C1 segment of cervical spinal cord (tissue), 14 donors: ENCODE data around the gene USF1.
A peak's percentile ranks its signal among the peaks of the same experiment; 100 is the strongest.

Source experiments
- DNase-seq, 14 donors: peaks; one replicate each; lab custom pipeline; 2025; lab: John Stamatoyannopoulos, UW

USF1 gene, protein sequence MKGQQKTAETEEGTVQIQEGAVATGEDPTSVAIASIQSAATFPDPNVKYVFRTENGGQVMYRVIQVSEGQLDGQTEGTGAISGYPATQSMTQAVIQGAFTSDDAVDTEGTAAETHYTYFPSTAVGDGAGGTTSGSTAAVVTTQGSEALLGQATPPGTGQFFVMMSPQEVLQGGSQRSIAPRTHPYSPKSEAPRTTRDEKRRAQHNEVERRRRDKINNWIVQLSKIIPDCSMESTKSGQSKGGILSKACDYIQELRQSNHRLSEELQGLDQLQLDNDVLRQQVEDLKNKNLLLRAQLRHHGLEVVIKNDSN

DNA sequence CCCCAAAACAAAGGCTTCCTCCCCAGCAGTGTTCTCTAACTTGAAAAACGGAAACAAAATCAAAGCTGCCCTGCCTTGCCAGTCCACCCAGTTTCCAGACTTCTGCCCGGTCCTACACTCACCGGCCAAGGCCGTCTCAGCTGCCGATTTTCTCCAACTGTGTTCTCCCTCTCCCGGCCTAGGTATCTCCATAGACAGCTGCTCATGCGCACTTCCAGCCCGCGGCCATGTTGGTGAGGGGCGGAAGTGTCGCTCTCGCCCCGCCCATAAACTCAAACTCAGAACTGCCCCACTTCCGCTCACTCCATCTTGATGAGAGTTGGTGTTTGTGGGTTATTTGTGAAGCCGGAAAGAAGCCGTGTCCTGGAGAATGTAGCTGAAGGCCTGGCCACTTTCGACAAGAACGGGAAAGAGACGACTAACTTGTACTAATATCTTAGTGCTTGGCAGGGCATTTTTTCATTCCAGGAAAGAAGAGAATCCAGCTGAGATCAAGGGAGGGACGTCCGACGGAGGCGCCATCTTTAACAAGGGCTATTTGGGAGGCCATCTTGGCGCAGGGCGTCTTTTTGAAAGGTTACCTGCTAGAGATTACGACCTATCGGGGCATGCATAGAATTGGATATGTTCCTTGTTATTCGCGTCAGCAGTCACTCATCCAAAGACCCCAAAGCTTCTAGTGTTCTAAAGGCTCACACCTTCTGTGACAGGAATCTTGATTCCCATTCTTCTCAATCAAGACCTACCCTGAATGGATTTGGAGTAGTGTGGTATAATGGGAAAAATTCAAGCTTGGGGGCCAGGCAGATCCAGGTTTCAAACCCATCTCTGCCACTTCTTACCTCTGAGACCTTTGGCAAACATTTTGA lies at the start of gene USF1:
USF1 (minus strand) TSS at position 242 of the 869 bp plus-strand sequence. CDS start 2,702 bp downstream, outside the sequence.
- peak; percentile 65 to 95 (median 92) for DNase-seq

GRCh38 chr1:161095230-161095629 lies 49.5 kb upstream of the USF1 start:
- DNase-seq: no peak

GRCh38 chr1:161094481-161094880 lies 48.7 kb upstream of the USF1 start:
- no peak for DNase-seq

DNA sequence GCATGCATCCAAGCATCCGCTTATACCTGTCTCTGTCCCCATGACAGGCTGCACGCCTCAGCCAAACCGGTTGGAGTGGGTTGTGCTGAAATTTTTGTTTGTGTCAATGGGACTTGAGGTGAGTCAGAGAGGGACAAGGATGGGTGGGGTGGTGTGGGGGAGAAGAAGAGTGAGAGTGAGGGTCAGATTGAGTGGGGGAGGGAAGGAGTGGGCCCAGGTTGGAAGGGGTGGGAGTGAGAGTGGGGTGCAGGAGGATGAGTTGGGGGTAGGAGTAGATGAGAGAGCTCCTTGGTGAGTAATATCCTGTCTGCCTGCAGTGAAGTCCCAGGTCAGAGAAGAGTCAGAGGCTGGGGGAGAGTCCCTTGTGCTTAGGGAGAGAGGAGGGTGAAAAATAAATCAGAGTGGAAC lies 46.8 kb upstream of the USF1 start:
- DNase-seq: no peak

DNA sequence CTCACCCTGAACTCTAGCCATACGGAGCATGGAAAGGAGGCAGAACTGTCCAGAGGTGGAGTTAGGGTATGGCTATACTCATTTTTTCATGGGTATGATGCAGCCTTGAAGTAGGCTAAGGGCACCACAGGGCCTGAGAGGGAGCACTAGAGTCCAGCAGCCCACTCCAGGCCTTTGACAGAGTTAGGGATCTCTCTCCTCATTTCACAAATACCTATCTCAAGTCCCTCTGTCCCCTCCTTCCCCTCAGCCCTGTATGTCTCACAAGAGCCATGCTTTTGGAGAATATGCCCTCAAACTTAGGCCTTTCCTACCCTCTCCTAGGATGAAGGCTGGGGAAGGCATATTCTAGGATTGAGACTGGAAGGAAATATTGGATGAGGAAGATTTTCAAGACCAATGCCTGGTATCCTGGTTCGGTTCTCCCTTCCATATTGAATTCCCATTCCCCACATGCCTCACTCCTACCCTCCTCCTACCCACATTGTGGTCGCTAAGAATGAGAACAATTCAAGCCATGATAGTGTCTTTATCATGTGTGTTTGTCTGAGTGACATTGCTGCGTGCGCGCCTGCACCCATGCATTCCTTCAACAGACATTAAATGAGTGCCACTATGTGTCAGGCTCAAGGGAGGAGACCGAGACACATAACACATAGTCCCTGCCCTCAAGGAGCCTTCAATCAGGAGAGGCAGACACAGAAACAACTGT lies 46.2 kb upstream of the USF1 start:
- no peak for DNase-seq

DNA sequence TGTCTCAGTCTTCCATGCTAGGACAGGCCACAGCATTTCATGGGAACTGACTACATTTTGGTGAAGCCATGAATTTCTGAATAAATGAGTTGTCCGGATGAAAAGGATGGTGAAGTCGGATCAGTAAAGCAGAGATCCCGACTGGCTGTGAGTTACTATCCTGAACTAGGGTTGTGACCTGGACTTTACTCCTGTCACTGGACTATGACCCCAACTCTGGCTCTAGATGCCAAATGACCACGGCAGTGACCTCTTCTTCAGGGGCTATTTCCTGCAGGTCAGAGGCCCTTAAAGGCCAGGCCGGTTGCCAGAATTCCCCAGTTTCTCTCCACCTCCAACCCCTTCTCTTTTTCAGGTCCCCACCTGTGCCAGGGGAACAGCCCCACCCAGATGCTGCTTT lies 45.3 kb upstream of the USF1 start:
- DNase-seq: no peak

DNA sequence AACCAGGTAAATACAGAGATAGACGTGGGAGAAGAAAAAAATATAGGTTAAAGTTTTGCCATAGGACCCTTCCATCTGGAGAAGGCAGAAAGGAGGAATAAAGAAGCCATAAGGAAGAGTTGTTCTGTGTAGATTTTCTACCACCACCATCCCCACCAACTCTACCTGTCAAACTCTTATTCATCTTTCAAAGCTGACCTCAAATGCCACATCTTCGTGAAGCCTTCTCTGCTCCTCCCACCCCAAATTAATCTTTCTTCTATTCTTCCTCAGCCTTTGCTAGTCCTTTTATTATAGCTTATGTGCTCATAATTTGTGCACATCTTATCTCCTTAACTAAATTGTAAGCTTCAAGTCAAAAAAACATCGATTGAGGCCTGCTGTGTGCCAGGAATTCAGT lies 44.8 kb upstream of the USF1 start:
- DNase-seq: no peak

GRCh38 chr1:161089938-161090337 lies 44.2 kb upstream of the USF1 start:
- DNase-seq: no peak

- DNase-seq: no peak
These were observed 43.6 kb upstream of the USF1 start, which contains the start of gene NECTIN4 for GRCh38 chr1:161089251-161089924. Gene NECTIN4, minus strand, starts transcription at chr1:161089558. Its CDS starts 262 bp downstream, at chr1:161089296.

GRCh38 chr1:161088587-161089110 lies 42.9 kb upstream of the USF1 start:
- no peak for DNase-seq

- DNase-seq: no peak
These were observed 40.7 kb upstream of the USF1 start for GRCh38 chr1:161086457-161086856.

DNA sequence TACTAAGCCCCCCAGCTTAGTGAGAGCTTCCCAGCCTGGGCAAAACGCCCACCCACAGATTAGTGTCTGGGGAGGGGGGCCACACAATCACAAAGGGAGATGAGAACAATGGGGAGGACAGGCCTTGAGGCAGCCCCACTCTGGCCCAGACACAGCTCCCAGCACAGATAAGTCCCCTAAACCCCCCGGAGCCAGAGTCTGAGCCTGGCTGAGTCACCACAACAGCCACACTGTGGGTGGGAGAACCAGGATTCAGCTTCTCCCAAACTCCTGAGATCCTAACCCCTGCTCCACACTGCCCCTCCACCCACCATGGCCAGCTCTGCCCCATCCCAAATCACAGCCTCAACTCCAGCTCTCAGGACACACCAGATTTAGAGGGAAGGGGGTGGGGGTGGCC lies 39.4 kb upstream of the USF1 start:
- no peak for DNase-seq

GRCh38 chr1:161084597-161084988 lies 38.8 kb upstream of the USF1 start:
- DNase-seq: no peak

DNA sequence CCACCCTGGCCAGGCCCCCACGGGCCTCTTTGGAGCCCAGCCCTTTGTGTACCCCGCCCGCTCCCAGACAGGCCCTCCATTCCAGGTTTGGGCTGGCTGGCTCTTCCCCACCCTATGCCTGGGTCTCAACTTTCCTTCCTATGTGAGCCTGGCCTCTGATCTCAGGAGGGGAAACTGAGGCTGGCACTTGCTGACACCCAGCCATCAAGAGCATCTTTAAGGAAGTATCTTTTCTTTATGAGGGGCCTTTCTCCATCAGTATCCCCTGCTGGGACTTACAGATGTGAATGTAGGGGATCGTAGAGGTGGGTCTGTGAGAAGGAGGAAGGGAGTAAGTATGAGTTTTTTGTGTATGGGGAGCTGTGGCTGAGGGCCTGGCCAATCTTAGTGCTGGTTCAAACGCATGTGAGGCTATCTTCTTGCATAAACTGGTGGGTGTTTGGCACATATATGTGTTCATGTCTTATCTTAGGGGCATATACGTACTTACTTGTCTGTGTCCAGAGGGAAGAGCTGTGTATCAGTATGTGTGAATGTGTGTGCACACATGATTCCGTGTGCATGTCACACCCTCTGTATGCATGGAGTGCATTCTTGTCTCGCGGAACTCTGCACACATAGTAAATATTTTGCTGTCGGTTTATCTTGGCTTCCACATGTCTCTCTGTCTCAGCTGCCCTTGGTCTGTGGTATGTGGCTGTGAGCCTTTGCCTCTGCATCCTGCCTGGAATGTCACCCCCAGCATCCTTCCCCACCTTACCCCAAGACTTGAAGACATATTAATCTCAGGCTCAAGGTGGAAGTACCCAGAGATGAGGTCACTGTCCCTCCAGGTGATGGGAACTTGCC lies 38.2 kb upstream of the USF1 start:
- no peak for DNase-seq

DNA sequence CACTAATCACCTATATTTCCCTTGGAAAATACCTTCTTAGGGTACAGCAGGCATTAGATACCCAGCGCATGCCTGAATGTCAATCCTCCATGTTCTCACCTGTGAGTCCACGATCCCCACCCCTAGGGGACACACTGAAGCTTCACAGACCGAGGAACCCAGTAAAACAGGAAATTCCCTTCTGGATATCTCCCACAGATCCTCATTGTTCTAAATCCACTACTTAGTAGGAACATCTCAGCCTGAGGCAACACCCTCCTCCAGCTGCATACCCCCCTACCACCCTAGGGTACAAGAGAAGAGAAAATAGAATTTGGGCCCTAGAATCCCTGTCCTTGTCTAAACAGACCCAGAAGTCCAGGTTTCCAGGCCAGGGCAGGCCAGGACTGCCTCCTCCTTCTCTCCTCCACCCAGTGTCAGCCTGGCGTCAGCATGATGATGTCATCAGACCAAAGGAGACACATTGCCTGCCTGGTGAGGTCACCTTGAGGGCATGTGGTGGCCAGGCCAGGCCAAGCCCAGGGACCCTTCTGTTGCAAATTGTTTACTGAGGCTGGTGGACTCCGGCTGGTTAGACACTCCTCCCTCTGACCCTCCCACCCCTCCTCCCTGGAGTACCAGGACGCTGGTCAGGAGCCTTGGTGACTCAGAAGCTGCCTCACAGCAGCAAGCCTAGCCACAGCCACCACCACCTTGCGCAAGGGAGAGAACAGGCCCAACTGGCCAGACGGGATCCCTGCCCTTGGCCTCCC lies 37.4 kb upstream of the USF1 start:
- no peak for DNase-seq

DNA sequence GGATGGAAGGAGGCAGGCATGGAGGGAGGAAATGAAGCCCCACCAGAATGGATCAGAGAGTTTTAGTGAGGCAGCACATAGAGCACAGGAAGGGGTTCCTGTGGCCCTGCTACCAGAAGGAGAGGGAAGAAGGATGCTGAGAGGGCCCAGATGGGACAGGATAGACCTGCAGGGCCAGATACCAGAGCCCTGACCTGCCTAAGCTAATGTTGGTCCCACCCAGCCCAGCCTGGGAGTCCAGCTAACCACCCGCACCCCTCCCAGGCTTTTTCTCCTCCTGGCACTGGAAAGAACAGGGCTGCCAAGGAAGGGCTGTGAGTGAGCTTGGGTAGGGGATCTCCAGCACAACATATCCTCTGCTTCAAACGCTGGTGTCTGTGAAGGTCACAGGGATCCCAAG lies 36.7 kb upstream of the USF1 start:
- no peak for DNase-seq

DNA sequence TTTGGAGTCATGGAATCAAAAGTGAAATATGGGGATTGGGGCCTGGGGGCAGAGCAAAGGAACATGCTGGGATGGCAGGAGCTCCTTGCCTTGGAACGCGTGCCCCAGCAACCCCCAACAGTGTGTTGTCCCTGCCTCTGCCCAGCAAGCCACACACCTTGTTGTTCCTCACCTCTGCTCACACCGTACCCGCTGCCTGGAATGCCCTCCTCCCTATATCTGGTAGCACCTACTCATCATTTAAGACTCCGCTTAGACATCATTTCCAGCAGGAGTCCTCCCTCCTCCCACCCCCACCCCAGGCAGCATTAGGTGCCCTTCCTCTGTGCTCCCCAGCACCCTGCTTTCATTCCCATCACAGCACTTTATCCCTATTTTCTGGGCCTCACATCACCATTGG lies 35.7 kb upstream of the USF1 start:
- no peak for DNase-seq

GRCh38 chr1:161080441-161081405 lies 34.9 kb upstream of the USF1 start:
- DNase-seq: no peak
